H1 (cell line): ENCODE data around the gene ASCC3. TPM values are rescaled to one million over a fixed set of nuclear protein-coding genes. Genes with fewer than 3 reads are reported as not detected.
A peak's percentile ranks its signal among the peaks of the same experiment; 100 is the strongest.

Experiments
- CTCF ChIA-PET: fragments of 300-600 bp; sonication (Branson Sonifier 250); formaldehyde crosslinking; loops from one replicate; lab custom pipeline; 2021; ENCODE audit not compliant: partially characterized antibody; lab: Charles Lee
- POLR2A ChIA-PET: fragments of 300-600 bp; sonication (Branson Sonifier 250); formaldehyde crosslinking; loops from one replicate; lab custom pipeline; 2021; ENCODE audit warnings: inconsistent platforms; ENCODE audit not compliant: partially characterized antibody; lab: Charles Lee
- DNase-seq, 2 experiments: peaks; one replicate each; pipeline versions ENCODE4 v3.0.0 to v3.0.0-alpha.2; 2010 to 2022; ENCODE audit warnings: low spot score in 2 of 2, low read depth in 1 of 2, mixed read lengths in 1 of 2
- FAIRE-seq: peaks from 2 replicates; lab custom pipeline; 2011; peaks lifted over from hg19 to GRCh38; lab: Jason Lieb, UNC
- H2AFZ ChIP-seq: 2 replicates; pipeline ENCODE4 v1.8.1; 2012; ENCODE audit warnings: low read length, inconsistent platforms
- H2AK5ac ChIP-seq: 2 replicates; pipeline ENCODE4 v1.6.1; 2013; ENCODE audit warnings: low read depth, low read length
- H2BK120ac ChIP-seq: replicated peaks from 2 replicates; pipeline ENCODE3; 2013; ENCODE audit warnings: low read depth, low read length, inconsistent platforms
- H2BK12ac ChIP-seq: 2 replicates; pipeline ENCODE4 v1.6.1; 2013; ENCODE audit warnings: low read depth, low read length
- H2BK15ac ChIP-seq: 2 replicates; pipeline ENCODE4 v1.6.1; 2013; ENCODE audit warnings: low read length
- H2BK20ac ChIP-seq: 2 replicates; pipeline ENCODE4 v1.6.1; 2013; ENCODE audit warnings: low read length
- H2BK5ac ChIP-seq: 2 replicates; pipeline ENCODE4 v1.6.1; 2013; ENCODE audit warnings: low read depth, low read length
- H3K14ac ChIP-seq: 2 replicates; pipeline ENCODE4 v1.6.1; 2013; ENCODE audit warnings: inconsistent platforms; ENCODE audit not compliant: insufficient read length
- H3K18ac ChIP-seq: 2 replicates; pipeline ENCODE4 v1.6.1; 2013; ENCODE audit warnings: low read length; ENCODE audit errors: extremely low read depth
- H3K23ac ChIP-seq: 2 replicates; pipeline ENCODE4 v1.6.1; 2013; ENCODE audit warnings: inconsistent platforms; ENCODE audit not compliant: insufficient read length
- H3K23me2 ChIP-seq: 2 replicates; pipeline ENCODE4 v1.6.1; 2013; ENCODE audit warnings: low read depth, low read length
- H3K27ac ChIP-seq: 2 replicates; pipeline ENCODE4 v1.6.1; 2011; ENCODE audit warnings: low read depth, low read length, inconsistent platforms
- H3K27me3 ChIP-seq, 4 experiments: replicated peaks in 1 of 4; 1 replicate in 1 of 4; 2 replicates in 3 of 4; pipeline versions ENCODE4 v1.6.1 to v1.8.1; 2011 to 2013; ENCODE audit warnings: low read length in 3 of 4, mild to moderate bottlenecking in 3 of 4, inconsistent platforms in 2 of 4, mixed read lengths in 2 of 4, moderate library complexity in 1 of 4; ENCODE audit not compliant: control insufficient read depth in 3 of 4, insufficient read depth in 3 of 4; ENCODE audit errors: extremely low read depth in 1 of 4
- H3K36me3 ChIP-seq, 4 experiments: 2 replicates each; pipeline versions ENCODE4 v1.6.1 to v1.8.1; 2011 to 2013; ENCODE audit warnings: mild to moderate bottlenecking in 4 of 4, low read length in 3 of 4, moderate library complexity in 2 of 4, control low read depth in 1 of 4, inconsistent platforms in 1 of 4; ENCODE audit not compliant: insufficient read depth in 4 of 4, control insufficient read depth in 2 of 4
- H3K4ac ChIP-seq: replicated peaks from 2 replicates; pipeline ENCODE3; 2013; ENCODE audit warnings: low read length, low read depth, mixed read lengths, inconsistent platforms; ENCODE audit not compliant: insufficient read length
- H3K4me1 ChIP-seq, 4 experiments: replicated peaks in 1 of 4; 1 replicate in 1 of 4; 2 replicates in 3 of 4; pipeline versions ENCODE4 v1.6.1 to v1.8.1; 2011 to 2013; ENCODE audit warnings: low read length in 3 of 4, inconsistent platforms in 2 of 4, mixed read lengths in 1 of 4; ENCODE audit not compliant: insufficient read depth in 4 of 4, control insufficient read depth in 3 of 4
- H3K4me2 ChIP-seq, 2 experiments: 2 replicates each; pipeline versions ENCODE4 v1.6.1 to v1.8.1; 2011 to 2013; ENCODE audit warnings: low read depth in 2 of 2, low read length in 2 of 2, control low read depth in 1 of 2, inconsistent platforms in 1 of 2, mild to moderate bottlenecking in 1 of 2; ENCODE audit not compliant: insufficient read depth in 1 of 2
- H3K4me3 ChIP-seq, 4 experiments: fragments of 200-600, 300-600 bp in 1 of 4; sonication (generic), shearing (Covaris generic), sonication (Bioruptor Twin) in 1 of 4; 2 replicates each; pipeline versions ENCODE4 v1.5.1 to v1.8.1; 2011 to 2016; ENCODE audit warnings: low read length in 4 of 4, low read depth in 3 of 4, control low read depth in 2 of 4, inconsistent platforms in 2 of 4, mild to moderate bottlenecking in 2 of 4, mixed read lengths in 1 of 4, moderate library complexity in 1 of 4; ENCODE audit not compliant: insufficient read depth in 2 of 4; ENCODE audit errors: extremely low read depth in 1 of 4
- H3K56ac ChIP-seq: replicated peaks from 2 replicates; pipeline ENCODE3; 2013; ENCODE audit warnings: low read depth, mild to moderate bottlenecking, mixed read lengths, low read length, inconsistent platforms; ENCODE audit not compliant: insufficient read length
- H3K79me1 ChIP-seq: 2 replicates; pipeline ENCODE4 v1.6.1; 2013; ENCODE audit warnings: low read depth, low read length, control low read depth
- H3K79me2 ChIP-seq, 2 experiments: 2 replicates each; pipeline versions ENCODE4 v1.6.1 to v1.8.1; 2012 to 2013; ENCODE audit warnings: low read length in 2 of 2, mild to moderate bottlenecking in 2 of 2, inconsistent platforms in 1 of 2; ENCODE audit not compliant: insufficient read depth in 2 of 2, control insufficient read depth in 1 of 2
- H3K9ac ChIP-seq, 4 experiments: replicated peaks in 1 of 4; 1 replicate in 1 of 4; 2 replicates in 3 of 4; pipeline versions ENCODE4 v1.6.1 to v1.8.1; 2011 to 2013; ENCODE audit warnings: low read depth in 3 of 4, low read length in 3 of 4, control low read depth in 2 of 4, mild to moderate bottlenecking in 2 of 4, moderate library complexity in 2 of 4, inconsistent platforms in 1 of 4; ENCODE audit errors: extremely low read depth in 1 of 4
- H3K9me3 ChIP-seq, 2 experiments: 2 replicates each; pipeline versions ENCODE4 v1.6.1 to v1.8.1; 2012 to 2013; ENCODE audit warnings: mild to moderate bottlenecking in 2 of 2, moderate library complexity in 2 of 2, control low read depth in 1 of 2, inconsistent platforms in 1 of 2, low read depth in 1 of 2, low read length in 1 of 2, mixed read lengths in 1 of 2; ENCODE audit not compliant: insufficient read depth in 2 of 2
- H4K20me1 ChIP-seq, 2 experiments: replicated peaks in 1 of 2; 2 replicates each; pipeline versions ENCODE3 to v1.8.1; 2011 to 2013; ENCODE audit warnings: inconsistent platforms in 2 of 2, low read length in 2 of 2, mild to moderate bottlenecking in 1 of 2; ENCODE audit not compliant: insufficient read depth in 2 of 2, control insufficient read depth in 1 of 2
- H4K5ac ChIP-seq: 2 replicates; pipeline ENCODE4 v1.6.1; 2013; ENCODE audit warnings: low read length, low read depth, mixed read lengths, inconsistent platforms; ENCODE audit not compliant: insufficient read length
- H4K8ac ChIP-seq: 2 replicates; pipeline ENCODE4 v1.8.0; 2013; ENCODE audit warnings: mild to moderate bottlenecking, moderate library complexity, low read length, inconsistent platforms; ENCODE audit not compliant: insufficient read depth; ENCODE audit errors: extremely low read depth
- H4K91ac ChIP-seq: replicated peaks from 2 replicates; pipeline ENCODE3; 2013; ENCODE audit warnings: low read length, mixed read lengths, inconsistent platforms; ENCODE audit not compliant: insufficient read length
- KDM4A ChIP-seq: IDR thresholded peaks from one replicate; pipeline ENCODE4 v1.7.1; 2012; ENCODE audit warnings: low read depth, mild to moderate bottlenecking, moderate library complexity, low read length, inconsistent platforms; ENCODE audit not compliant: severe bottlenecking
- KDM5A ChIP-seq: fragments of 200-600 bp; IDR thresholded peaks from 2 replicates; pipeline ENCODE4 v1.7.1; 2012; ENCODE audit warnings: mild to moderate bottlenecking, low read length, inconsistent platforms, mixed read lengths
- RAD21 ChIP-seq, 2 experiments: IDR thresholded peaks in 1 of 2; conservative IDR thresholded peaks in 1 of 2; 2 replicates each; pipeline ENCODE4 v1.6.1; 2011; ENCODE audit warnings: low read depth in 2 of 2, low read length in 2 of 2, improper control_type of control experiment in 1 of 2, inconsistent platforms in 1 of 2, mild to moderate bottlenecking in 1 of 2, moderate library complexity in 1 of 2
- SP2 ChIP-seq: IDR thresholded peaks from 2 replicates; pipeline ENCODE4 v1.6.1; 2012; ENCODE audit warnings: mild to moderate bottlenecking, low read length, inconsistent platforms
- WGBS, 2 experiments: shearing (Covaris generic) in 1 of 2; methylation state at CpG; one replicate each; pipeline versions ENCODE4 v1.1.6 to v1.1.7; 2013 to 2015; ENCODE audit warnings: low lambda C conversion rate in 2 of 2, mixed read lengths in 2 of 2, inconsistent platforms in 1 of 2, low coverage in 1 of 2, missing lambda C conversion rate in 1 of 2; ENCODE audit not compliant: insufficient replicate concordance in 2 of 2, insufficient coverage in 1 of 2, insufficient read length in 1 of 2; ENCODE audit errors: extremely low coverage in 1 of 2, missing lambda C conversion rate in 1 of 2; 5-methylcytosine and 5-hydroxymethylcytosine counted together
- polyA plus RNA-seq, 7 experiments: library from polyadenylated mRNA; depleted of rRNA in 3 of 7; stranded (reverse) in 5 of 7; unstranded in 2 of 7; fragments of >200 nt in 5 of 7; fragments of 200-250 nt in 2 of 7; gene quantifications; 1 replicate in 5 of 7; 2 replicates in 1 of 7; 4 replicates in 1 of 7; pipeline versions ENCODE4 v1.2.1 to v1.2.3, GENCODE V29; 2011 to 2013; ENCODE audit warnings: missing spikeins in 2 of 7, mixed read lengths in 2 of 7
- total RNA-seq: library from RNA; stranded (reverse); fragmentation: NEBNext Ultra II Directional; extraction: Animal tissue kit (Norgen Biotek cat#: 25700); gene quantifications from 2 replicates; pipeline ENCODE4 v1.2.1, GENCODE V29; 2021
- TF ChIP-seq, protein P1 (sequence below): IDR thresholded peaks from 2 replicates; pipeline ENCODE4 v1.6.1; 2011; ENCODE audit warnings: low read depth, mild to moderate bottlenecking, low read length; ENCODE audit not compliant: insufficient read depth
- TF ChIP-seq, protein P2 (sequence below), 3 experiments: IDR thresholded peaks; 1 replicate in 2 of 3; 2 replicates in 1 of 3; pipeline versions ENCODE4 v1.5.1 to v1.6.1; 2011; ENCODE audit warnings: low read length in 3 of 3, mild to moderate bottlenecking in 3 of 3, inconsistent platforms in 2 of 3, low read depth in 1 of 3, moderate library complexity in 1 of 3; ENCODE audit not compliant: insufficient read depth in 1 of 3; ENCODE audit errors: control extremely low read depth in 1 of 3

ASCC3 gene
- total and polyA plus RNA-seq, 2 of the 8 experiments (the other 6 are each of a cell fraction or from before 2014, with no cell fraction given) = 37.5 to 77.8 TPM

GRCh38 chr6:100479179-100480035 lies 401.7 kb downstream of the ASCC3 start:
- ChIA-PET CTCF (interaction anchor here (0.6 to 4.5 kb wide), 28 partner anchors 8 to 748 kb away, joined by 3 to 29 read pairs (median 4); partner anchors contain the start of gene SIM1), POLR2A (no interaction called here)
- Histone ChIP-seq H3K56ac (no peak overlapping the region), H3K23ac (no peak overlapping the region), H3K14ac (no peak overlapping the region), H3K4me2 (no peak overlapping the region), H2BK20ac (no peak overlapping the region), H2AFZ (no peak overlapping the region), H2BK15ac (no peak overlapping the region), H3K27ac (no peak overlapping the region), H3K27me3 (no peaks in the 10 kb centered on the region), H3K4ac (no peak overlapping the region), H3K18ac (no peak overlapping the region), H3K79me1 (no peaks in the 10 kb centered on the region), H4K20me1 (no peaks in the 10 kb centered on the region), H3K36me3 (no peaks in the 10 kb centered on the region), H3K9me3 (no peaks in the 10 kb centered on the region), H4K91ac (no peak overlapping the region), H2AK5ac (no peak overlapping the region), H2BK5ac (no peak overlapping the region), H2BK12ac (no peak overlapping the region), H3K79me2 (no peaks in the 10 kb centered on the region), H2BK120ac (no peak overlapping the region), H4K8ac (no peak overlapping the region), H4K5ac (no peak overlapping the region), H3K4me3 (no peak overlapping the region), H3K4me1 (no peaks in the 10 kb centered on the region), H3K9ac (no peak overlapping the region), H3K23me2 (no peaks in the 10 kb centered on the region; the same call in 1 of the 2 replicates)
- 74% methylated on average over 3 of the region's 3 CpGs; no CpG with 5 or more reads in 1 of the 2 experiments for WGBS, 2 experiments
- TF ChIP-seq KDM5A (no peak), KDM4A (no peak), SP2 (no peak), RAD21 (IDR thresholded peaks at IDR 0.05 in 1 of 2, conservative IDR thresholded peaks at IDR 0.05 in 1 of 2; ENCODE audit: low read depth in 2 of 2, low read length in 2 of 2) (peak; percentile 90 to 92)
- TF ChIP-seq, protein P1, sequence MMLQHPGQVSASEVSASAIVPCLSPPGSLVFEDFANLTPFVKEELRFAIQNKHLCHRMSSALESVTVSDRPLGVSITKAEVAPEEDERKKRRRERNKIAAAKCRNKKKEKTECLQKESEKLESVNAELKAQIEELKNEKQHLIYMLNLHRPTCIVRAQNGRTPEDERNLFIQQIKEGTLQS = no peak
- TF ChIP-seq, protein P2, sequence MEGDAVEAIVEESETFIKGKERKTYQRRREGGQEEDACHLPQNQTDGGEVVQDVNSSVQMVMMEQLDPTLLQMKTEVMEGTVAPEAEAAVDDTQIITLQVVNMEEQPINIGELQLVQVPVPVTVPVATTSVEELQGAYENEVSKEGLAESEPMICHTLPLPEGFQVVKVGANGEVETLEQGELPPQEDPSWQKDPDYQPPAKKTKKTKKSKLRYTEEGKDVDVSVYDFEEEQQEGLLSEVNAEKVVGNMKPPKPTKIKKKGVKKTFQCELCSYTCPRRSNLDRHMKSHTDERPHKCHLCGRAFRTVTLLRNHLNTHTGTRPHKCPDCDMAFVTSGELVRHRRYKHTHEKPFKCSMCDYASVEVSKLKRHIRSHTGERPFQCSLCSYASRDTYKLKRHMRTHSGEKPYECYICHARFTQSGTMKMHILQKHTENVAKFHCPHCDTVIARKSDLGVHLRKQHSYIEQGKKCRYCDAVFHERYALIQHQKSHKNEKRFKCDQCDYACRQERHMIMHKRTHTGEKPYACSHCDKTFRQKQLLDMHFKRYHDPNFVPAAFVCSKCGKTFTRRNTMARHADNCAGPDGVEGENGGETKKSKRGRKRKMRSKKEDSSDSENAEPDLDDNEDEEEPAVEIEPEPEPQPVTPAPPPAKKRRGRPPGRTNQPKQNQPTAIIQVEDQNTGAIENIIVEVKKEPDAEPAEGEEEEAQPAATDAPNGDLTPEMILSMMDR (IDR thresholded peaks at IDR 0.05; ENCODE audit: control extremely low read depth in 1 of 3, insufficient read depth in 1 of 3, low read depth in 1 of 3, low read length in 3 of 3) = peak in 2 of 3 experiments; percentile 57 to 70; a peak in 3 of 4 replicates
- DNase-seq (no peak), FAIRE-seq (peak; percentile 86)
